Neural crest cell (in vitro differentiated cells): ENCODE data around the gene HLA-DRB1. TPM values are rescaled to one million over a fixed set of nuclear protein-coding genes. Genes with fewer than 3 reads are reported as not detected.

Source experiments
- DNase-seq: peaks from one replicate; pipeline ENCODE4 v3.0.0; 2021; ENCODE audit warnings: low read depth, mixed read lengths, low spot score
- H3K27ac Mint-ChIP-seq: one replicate; pipeline ENCODE4 v1.8.0; 2021; ENCODE audit warnings: mild to moderate bottlenecking, mixed read lengths; ENCODE audit not compliant: unreplicated experiment
- H3K27me3 Mint-ChIP-seq: 2 replicates; pipeline ENCODE4 v1.8.0; 2021; ENCODE audit warnings: low read depth, mild to moderate bottlenecking, mixed read lengths
- H3K36me3 Mint-ChIP-seq: 2 replicates; pipeline ENCODE4 v1.8.0; 2021; ENCODE audit warnings: low read depth, mild to moderate bottlenecking, mixed read lengths
- H3K4me1 Mint-ChIP-seq: 2 replicates; pipeline ENCODE4 v1.8.0; 2021; ENCODE audit warnings: mixed read lengths
- H3K4me3 Mint-ChIP-seq: one replicate; pipeline ENCODE4 v1.8.0; 2021; ENCODE audit warnings: mild to moderate bottlenecking, mixed read lengths
- H3K9me3 Mint-ChIP-seq: 2 replicates; pipeline ENCODE4 v1.8.0; 2021; ENCODE audit warnings: mixed read lengths
- CTCF ChIP-seq: fragments of 200-600 bp; sonication (generic); conservative IDR thresholded peaks from 2 replicates; pipeline ENCODE4 v1.5.0; 2021; ENCODE audit warnings: antibody characterized with exemption, mild to moderate bottlenecking
- total RNA-seq: library from RNA; stranded (reverse); gene quantifications from 2 replicates; pipeline ENCODE4 v1.2.1, GENCODE V29; 2021

Gene HLA-DRB1
- total RNA-seq, 1 donor from 2014 or later, result 0.84 TPM

GRCh38 chr6:32613475-32613874, 23.8 kb upstream of the HLA-DRB1 start:
- Mint-ChIP-seq H3K4me3 (no peak overlapping the region), H3K27me3 (peaks cover 12% of the 10 kb centered on the region), H3K36me3 (no peaks in the 10 kb centered on the region), H3K4me1 (no peaks in the 10 kb centered on the region), H3K27ac (no peak overlapping the region), H3K9me3 (peaks cover 2% of the 10 kb centered on the region)
- DNase-seq, result no peak
- TF ChIP-seq CTCF, result no peak

- no peaks in the 10 kb centered on the region for H3K9me3 Mint-ChIP-seq
- H3K4me3 Mint-ChIP-seq, result no peak overlapping the region
- peaks cover 19% of the 10 kb centered on the region for H3K27me3 Mint-ChIP-seq
- H3K36me3 Mint-ChIP-seq, result no peaks in the 10 kb centered on the region
- no peak overlapping the region for H3K27ac Mint-ChIP-seq
- no peak for DNase-seq
- no peak for TF ChIP-seq CTCF
- no peaks in the 10 kb centered on the region for H3K4me1 Mint-ChIP-seq
Observed at GRCh38 chr6:32610682-32611296, 21.1 kb upstream of the HLA-DRB1 start.

- no peak overlapping the region for H3K27ac Mint-ChIP-seq
- DNase-seq, result peak; percentile 78
- TF ChIP-seq CTCF, result no peak
Observed at GRCh38 chr6:32609731-32610640, 20.3 kb upstream of the HLA-DRB1 start.

GRCh38 chr6:32609391-32609730, 19.7 kb upstream of the HLA-DRB1 start:
- no peaks in the 10 kb centered on the region for H3K9me3 Mint-ChIP-seq
- no peak overlapping the region for H3K27ac Mint-ChIP-seq
- no peak for TF ChIP-seq CTCF
- H3K27me3 Mint-ChIP-seq, result peaks cover 22% of the 10 kb centered on the region
- DNase-seq, result no peak
- H3K4me1 Mint-ChIP-seq, result no peaks in the 10 kb centered on the region
- H3K4me3 Mint-ChIP-seq, result no peak overlapping the region
- no peaks in the 10 kb centered on the region for H3K36me3 Mint-ChIP-seq

More at GRCh38 chr6:32609731-32610640, 20.3 kb upstream of the HLA-DRB1 start:
- Mint-ChIP-seq H3K36me3 (no peaks in the 10 kb centered on the region), H3K4me1 (no peaks in the 10 kb centered on the region), H3K9me3 (no peaks in the 10 kb centered on the region), H3K27me3 (peaks cover 19% of the 10 kb centered on the region), H3K4me3 (no peak overlapping the region)

GRCh38 chr6:32608362-32608761, 18.7 kb upstream of the HLA-DRB1 start:
- no peaks in the 10 kb centered on the region for H3K4me1 Mint-ChIP-seq
- no peaks in the 10 kb centered on the region for H3K36me3 Mint-ChIP-seq
- H3K27me3 Mint-ChIP-seq, result peaks cover 28% of the 10 kb centered on the region
- H3K4me3 Mint-ChIP-seq, result no peak overlapping the region
- TF ChIP-seq CTCF, result peak; percentile 57
- no peaks in the 10 kb centered on the region for H3K9me3 Mint-ChIP-seq
- H3K27ac Mint-ChIP-seq, result no peak overlapping the region
- DNase-seq, result no peak
